HCT116 (cell line): Measurements from ENCODE around the gene OGG1. TPM values are rescaled to one million over a fixed set of nuclear protein-coding genes. Genes with fewer than 3 reads are reported as not detected.

ENCODE experiments used
- ATAC-seq: fragments of 200-7000 bp; cut with Tn5 transposase; 2 replicates; pipeline ENCODE4 v1.9.1; 2020; ENCODE audit warnings: mild to moderate bottlenecking, moderate library complexity
- BruUV-seq: library from RNA; stranded (reverse); fragments of 400-500 nt; replicated peaks from 2 replicates; lab custom pipeline; 2021; lab: Mats Ljungman, UMichigan
- CTCF ChIA-PET: fragments of 300-600 bp; sonication (Branson Sonifier 250); formaldehyde crosslinking; loops from one replicate; lab custom pipeline; 2021; ENCODE audit warnings: antibody characterized with exemption; lab: Charles Lee
- POLR2A ChIA-PET: fragments of 300-600, 350-600 bp; sonication (Branson Sonifier 250); formaldehyde crosslinking; loops from one replicate; lab custom pipeline; 2021; ENCODE audit warnings: antibody characterized with exemption; lab: Charles Lee
- RAD21 ChIA-PET, 2 experiments: fragments of 300-600 bp; sonication (Branson Sonifier 250); formaldehyde crosslinking; loops; one replicate each; lab custom pipeline; 2023; ENCODE audit warnings: low total read pairs in 2 of 2; ENCODE audit not compliant: uncharacterized antibody in 2 of 2, unreplicated experiment in 2 of 2, low non-redundant PET in 1 of 2; lab: Charles Lee
- DNase-seq: peaks from one replicate; pipeline ENCODE4 v3.0.0-alpha.2; 2010; ENCODE audit warnings: low read depth, low spot score
- H2AFZ ChIP-seq: fragments of 200-600 bp; shearing (Covaris generic), sonication (generic); 2 replicates; pipeline ENCODE4 v1.6.1; 2017; ENCODE audit warnings: low read depth, mixed run types, mixed read lengths, antibody characterized with exemption, low read length; ENCODE audit not compliant: poor library complexity, severe bottlenecking
- H3K27ac ChIP-seq: 2 replicates; pipeline ENCODE4 v1.5.1; 2012; ENCODE audit warnings: low read depth, low read length
- H3K27me3 ChIP-seq: fragments of 200-600 bp; sonication (generic); 2 replicates; pipeline ENCODE4 v1.6.1; 2016; ENCODE audit warnings: mixed run types, low read length, mixed read lengths; ENCODE audit not compliant: insufficient read depth
- H3K36me3 ChIP-seq, 2 experiments: fragments of 200-500 bp in 1 of 2; fragments of 200-600 bp in 1 of 2; sonication (Bioruptor generic) in 1 of 2; sonication (generic) in 1 of 2; 2 replicates each; pipeline versions ENCODE4 v1.5.1 to v1.6.1; 2014 to 2016; ENCODE audit warnings: low read length in 2 of 2, inconsistent platforms in 1 of 2, mixed read lengths in 1 of 2, mixed run types in 1 of 2; ENCODE audit not compliant: insufficient read depth in 2 of 2, control insufficient read depth in 1 of 2
- H3K4me1 ChIP-seq, 2 experiments: fragments of 200-600 bp in 1 of 2; sonication (generic) in 1 of 2; 2 replicates each; pipeline versions ENCODE4 v1.5.1 to v1.6.1; 2012 to 2017; ENCODE audit warnings: low read length in 2 of 2, inconsistent platforms in 1 of 2, mild to moderate bottlenecking in 1 of 2, mixed read lengths in 1 of 2, mixed run types in 1 of 2, moderate library complexity in 1 of 2; ENCODE audit not compliant: insufficient read depth in 2 of 2, control insufficient read depth in 1 of 2
- H3K4me2 ChIP-seq: fragments of 200-600 bp; sonication (generic); 2 replicates; pipeline ENCODE4 v1.6.1; 2017; ENCODE audit warnings: mixed run types, low read length, mixed read lengths
- H3K4me3 ChIP-seq, 2 experiments: fragments of 200-600 bp in 1 of 2; sonication (generic) in 1 of 2; replicated peaks in 1 of 2; 2 replicates each; pipeline ENCODE4 v1.5.1; 2011 to 2016; ENCODE audit warnings: low read length in 2 of 2, control low read depth in 1 of 2, low read depth in 1 of 2, mild to moderate bottlenecking in 1 of 2, mixed read lengths in 1 of 2, mixed run types in 1 of 2
- H3K79me2 ChIP-seq: fragments of 200-600 bp; sonication (generic); 2 replicates; pipeline ENCODE4 v1.6.1; 2017; ENCODE audit warnings: mild to moderate bottlenecking, mixed run types, low read length, moderate library complexity, mixed read lengths; ENCODE audit not compliant: insufficient read depth
- H3K9ac ChIP-seq: fragments of 200-600 bp; sonication (generic); 2 replicates; pipeline ENCODE4 v1.6.1; 2016; ENCODE audit warnings: low read length, mixed read lengths
- H3K9me2 ChIP-seq: fragments of 200-600 bp; sonication (generic), shearing (Covaris generic); 2 replicates; pipeline ENCODE4 v1.6.1; 2017; ENCODE audit warnings: mixed run types, mild to moderate bottlenecking, moderate library complexity; ENCODE audit not compliant: insufficient read depth
- H3K9me3 ChIP-seq, 2 experiments: fragments of 200-500 bp in 1 of 2; fragments of 200-600 bp in 1 of 2; sonication (Bioruptor generic) in 1 of 2; sonication (generic) in 1 of 2; 2 replicates each; pipeline ENCODE4 v1.6.1; 2014 to 2017; ENCODE audit warnings: low read length in 2 of 2, mixed read lengths in 2 of 2, inconsistent platforms in 1 of 2, low read depth in 1 of 2, mild to moderate bottlenecking in 1 of 2, mixed run types in 1 of 2, moderate library complexity in 1 of 2; ENCODE audit not compliant: control insufficient read depth in 1 of 2, insufficient read depth in 1 of 2
- H4K20me1 ChIP-seq: fragments of 200-600 bp; sonication (generic), shearing (Covaris generic); 2 replicates; pipeline ENCODE4 v1.6.1; 2017; ENCODE audit warnings: mixed run types, mild to moderate bottlenecking, moderate library complexity; ENCODE audit not compliant: insufficient read depth
- ATF3 ChIP-seq: IDR thresholded peaks from 2 replicates; pipeline ENCODE4 v1.6.1; 2012
- CBX3 ChIP-seq: IDR thresholded peaks from 2 replicates; pipeline ENCODE4 v1.6.1; 2012; ENCODE audit warnings: low read depth
- CTCF ChIP-seq, 3 experiments: fragments of 200-600 bp in 1 of 3; sonication (generic) in 1 of 3; IDR thresholded peaks in 2 of 3; conservative IDR thresholded peaks in 1 of 3; 2 replicates each; pipeline ENCODE4 v1.5.1; 2012 to 2017; ENCODE audit warnings: low read depth in 2 of 3, low read length in 2 of 3, antibody characterized with exemption in 1 of 3, borderline replicate concordance in 1 of 3, control low read depth in 1 of 3, mild to moderate bottlenecking in 1 of 3, mixed read lengths in 1 of 3, mixed run types in 1 of 3, moderate library complexity in 1 of 3; ENCODE audit not compliant: insufficient read depth in 1 of 3
- EGR1 ChIP-seq: IDR thresholded peaks from 2 replicates; pipeline ENCODE4 v1.6.1; 2012; ENCODE audit warnings: low read depth
- ELF1 ChIP-seq: IDR thresholded peaks from 2 replicates; pipeline ENCODE4 v1.6.1; 2012; ENCODE audit warnings: low read depth, borderline replicate concordance
- MAX ChIP-seq: IDR thresholded peaks from 2 replicates; pipeline ENCODE4 v1.6.1; 2012
- POLR2AphosphoS5 ChIP-seq: IDR thresholded peaks from 2 replicates; pipeline ENCODE4 v1.6.1; 2011; ENCODE audit warnings: mild to moderate bottlenecking, low read depth, low read length, moderate library complexity
- RAD21 ChIP-seq: IDR thresholded peaks from 2 replicates; pipeline ENCODE4 v1.6.1; 2012; ENCODE audit warnings: low read depth, mild to moderate bottlenecking
- SP1 ChIP-seq: IDR thresholded peaks from 2 replicates; pipeline ENCODE4 v1.6.1; 2012; ENCODE audit warnings: low read depth
- TCF7L2 ChIP-seq: IDR thresholded peaks from 2 replicates; pipeline ENCODE4 v1.7.0; 2011; ENCODE audit warnings: borderline replicate concordance, inconsistent platforms; ENCODE audit not compliant: insufficient read depth, insufficient read length; ENCODE audit errors: extremely low read depth
- YY1 ChIP-seq: IDR thresholded peaks from 2 replicates; pipeline ENCODE4 v1.6.1; 2011; ENCODE audit warnings: low read length, low read depth, moderate library complexity, mild to moderate bottlenecking; ENCODE audit not compliant: insufficient replicate concordance; ENCODE audit errors: extremely low read depth
- ZNF274 ChIP-seq: fragments of 200-500 bp; sonication (Bioruptor generic); IDR thresholded peaks from 2 replicates; pipeline ENCODE4 v1.6.1; 2014; ENCODE audit warnings: mild to moderate bottlenecking, low read depth, low read length, inconsistent platforms
- intact Hi-C: fragments of 100-400 bp; cut with micrococcal nuclease; formaldehyde crosslinking; loops from 2 replicates; pipeline ENCODE4 v1.10.0; 2022
- total RNA-seq: library from RNA; stranded (reverse); gene quantifications from one replicate; pipeline ENCODE4 v1.2.1, GENCODE V29; 2021; ENCODE audit not compliant: unreplicated experiment
- TF ChIP-seq, protein P1 (sequence below): IDR thresholded peaks from 2 replicates; pipeline ENCODE4 v1.6.1; 2012; ENCODE audit warnings: low read depth

Gene OGG1
- total RNA-seq, 1 experiment from 2014 or later, result 16.3 TPM

DNA sequence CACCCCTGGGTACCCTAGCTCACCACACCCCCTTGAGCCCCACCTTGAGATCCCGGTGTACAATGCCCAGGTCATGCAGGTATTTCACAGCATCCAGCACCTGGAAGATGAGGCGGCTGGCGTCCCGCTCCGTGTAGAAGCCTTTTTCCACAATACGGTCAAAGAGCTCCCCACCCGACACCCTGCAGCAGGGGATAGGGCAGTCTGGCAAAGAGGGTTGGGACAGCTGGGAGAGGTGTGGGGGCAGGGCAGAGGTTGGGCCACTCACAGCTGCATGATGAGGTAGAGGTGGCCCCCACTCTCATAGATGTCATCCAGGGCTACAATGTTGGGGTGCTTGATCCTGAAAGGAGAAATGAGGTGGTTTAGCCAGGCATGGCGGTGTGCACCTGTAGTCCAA lies 13.1 kb downstream of the OGG1 start:
- Histone ChIP-seq H3K9me3 (no peaks in the 10 kb centered on the region), H3K27ac (no peak overlapping the region), H3K4me2 (no peak overlapping the region), H3K4me3 (no peak overlapping the region), H2AFZ (no peak overlapping the region), H3K9me2 (no peaks in the 10 kb centered on the region), H3K9ac (no peak overlapping the region), H3K79me2 (no peaks in the 10 kb centered on the region), H4K20me1 (no peaks in the 10 kb centered on the region), H3K36me3 (peaks cover 2 to 17% of the 10 kb centered on the region in 2 experiments; a peak in 2 of 4 replicates), H3K27me3 (no peaks in the 10 kb centered on the region), H3K4me1 (no peaks in the 10 kb centered on the region)
- DNase-seq (no peak), ATAC-seq (no peak)
- ChIA-PET RAD21 (no interaction called here), CTCF (no interaction called here), POLR2A (no interaction called here)
- no TSS peak for BruUV-seq
- TF ChIP-seq RAD21 (no peak), TCF7L2 (no peak), POLR2AphosphoS5 (no peak), CTCF (IDR thresholded peaks at IDR 0.05 in 2 of 3, conservative IDR thresholded peaks at IDR 0.05 in 1 of 3; ENCODE audit: borderline replicate concordance in 1 of 3, insufficient read depth in 1 of 3, low read depth in 2 of 3, low read length in 2 of 3) (no peak), YY1 (no peak), ZNF274 (no peak), ELF1 (no peak), EGR1 (no peak), MAX (no peak), ATF3 (no peak), CBX3 (no peak), SP1 (no peak)
- TF ChIP-seq, protein P1, sequence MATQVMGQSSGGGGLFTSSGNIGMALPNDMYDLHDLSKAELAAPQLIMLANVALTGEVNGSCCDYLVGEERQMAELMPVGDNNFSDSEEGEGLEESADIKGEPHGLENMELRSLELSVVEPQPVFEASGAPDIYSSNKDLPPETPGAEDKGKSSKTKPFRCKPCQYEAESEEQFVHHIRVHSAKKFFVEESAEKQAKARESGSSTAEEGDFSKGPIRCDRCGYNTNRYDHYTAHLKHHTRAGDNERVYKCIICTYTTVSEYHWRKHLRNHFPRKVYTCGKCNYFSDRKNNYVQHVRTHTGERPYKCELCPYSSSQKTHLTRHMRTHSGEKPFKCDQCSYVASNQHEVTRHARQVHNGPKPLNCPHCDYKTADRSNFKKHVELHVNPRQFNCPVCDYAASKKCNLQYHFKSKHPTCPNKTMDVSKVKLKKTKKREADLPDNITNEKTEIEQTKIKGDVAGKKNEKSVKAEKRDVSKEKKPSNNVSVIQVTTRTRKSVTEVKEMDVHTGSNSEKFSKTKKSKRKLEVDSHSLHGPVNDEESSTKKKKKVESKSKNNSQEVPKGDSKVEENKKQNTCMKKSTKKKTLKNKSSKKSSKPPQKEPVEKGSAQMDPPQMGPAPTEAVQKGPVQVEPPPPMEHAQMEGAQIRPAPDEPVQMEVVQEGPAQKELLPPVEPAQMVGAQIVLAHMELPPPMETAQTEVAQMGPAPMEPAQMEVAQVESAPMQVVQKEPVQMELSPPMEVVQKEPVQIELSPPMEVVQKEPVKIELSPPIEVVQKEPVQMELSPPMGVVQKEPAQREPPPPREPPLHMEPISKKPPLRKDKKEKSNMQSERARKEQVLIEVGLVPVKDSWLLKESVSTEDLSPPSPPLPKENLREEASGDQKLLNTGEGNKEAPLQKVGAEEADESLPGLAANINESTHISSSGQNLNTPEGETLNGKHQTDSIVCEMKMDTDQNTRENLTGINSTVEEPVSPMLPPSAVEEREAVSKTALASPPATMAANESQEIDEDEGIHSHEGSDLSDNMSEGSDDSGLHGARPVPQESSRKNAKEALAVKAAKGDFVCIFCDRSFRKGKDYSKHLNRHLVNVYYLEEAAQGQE, result no peak
- intact Hi-C loops, result no loop called here
